GM12873 (cell line): Measurements from ENCODE around the gene RAB42.

Experiments used
- TF ChIP-seq, protein P1 (sequence below): IDR thresholded peaks from 2 replicates; pipeline ENCODE4 v1.5.1; 2012; ENCODE audit warnings: low read depth, mild to moderate bottlenecking, moderate library complexity, low read length, control low read depth; ENCODE audit not compliant: insufficient read depth; ENCODE audit errors: missing control alignments

The RAB42 gene

DNA sequence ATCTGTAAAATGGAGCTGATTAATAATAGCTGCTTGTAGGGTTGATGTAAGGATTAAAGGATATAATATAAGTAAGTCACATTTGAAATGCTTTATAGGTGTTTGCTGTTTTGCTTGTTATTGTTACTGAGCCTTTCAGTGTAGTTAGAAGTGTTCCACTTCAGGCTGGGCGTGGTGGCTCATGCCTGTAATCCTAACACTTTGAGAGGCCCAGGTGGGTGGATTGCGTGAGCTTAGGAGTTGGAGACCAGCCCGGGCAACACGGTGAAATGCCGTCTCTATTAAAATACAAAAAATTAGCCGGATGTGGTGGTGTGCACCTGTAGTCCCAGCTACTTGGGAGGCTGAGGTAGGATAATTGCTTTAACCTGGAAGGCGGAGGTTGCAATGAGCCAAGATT lies 27.0 kb upstream of the RAB42 start:
- TF ChIP-seq, protein P1, sequence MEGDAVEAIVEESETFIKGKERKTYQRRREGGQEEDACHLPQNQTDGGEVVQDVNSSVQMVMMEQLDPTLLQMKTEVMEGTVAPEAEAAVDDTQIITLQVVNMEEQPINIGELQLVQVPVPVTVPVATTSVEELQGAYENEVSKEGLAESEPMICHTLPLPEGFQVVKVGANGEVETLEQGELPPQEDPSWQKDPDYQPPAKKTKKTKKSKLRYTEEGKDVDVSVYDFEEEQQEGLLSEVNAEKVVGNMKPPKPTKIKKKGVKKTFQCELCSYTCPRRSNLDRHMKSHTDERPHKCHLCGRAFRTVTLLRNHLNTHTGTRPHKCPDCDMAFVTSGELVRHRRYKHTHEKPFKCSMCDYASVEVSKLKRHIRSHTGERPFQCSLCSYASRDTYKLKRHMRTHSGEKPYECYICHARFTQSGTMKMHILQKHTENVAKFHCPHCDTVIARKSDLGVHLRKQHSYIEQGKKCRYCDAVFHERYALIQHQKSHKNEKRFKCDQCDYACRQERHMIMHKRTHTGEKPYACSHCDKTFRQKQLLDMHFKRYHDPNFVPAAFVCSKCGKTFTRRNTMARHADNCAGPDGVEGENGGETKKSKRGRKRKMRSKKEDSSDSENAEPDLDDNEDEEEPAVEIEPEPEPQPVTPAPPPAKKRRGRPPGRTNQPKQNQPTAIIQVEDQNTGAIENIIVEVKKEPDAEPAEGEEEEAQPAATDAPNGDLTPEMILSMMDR: no peak

DNA sequence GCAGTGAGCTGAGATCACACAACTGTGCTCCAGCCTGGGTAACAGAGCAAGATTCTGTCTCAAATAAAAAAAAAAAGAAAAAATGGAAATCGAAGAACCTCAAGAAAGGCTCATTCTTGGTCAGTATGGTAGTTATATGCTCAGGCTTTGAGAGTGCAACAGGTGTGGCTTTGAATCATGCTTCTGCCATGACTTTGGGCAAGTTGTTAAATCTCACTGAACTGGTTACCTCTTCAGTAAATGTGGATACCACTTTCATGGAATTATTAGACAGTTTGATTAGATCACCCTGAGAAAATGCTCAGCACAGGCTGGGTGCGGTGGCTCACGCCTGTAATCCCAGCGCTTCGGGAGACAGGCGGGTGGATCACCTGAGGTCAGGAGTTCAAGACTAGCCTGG lies 26.3 kb upstream of the RAB42 start:
- TF ChIP-seq, protein P1: no peak

GRCh38 chr1:28566931-28567330 lies 25.1 kb upstream of the RAB42 start:
- TF ChIP-seq, protein P1: no peak

DNA sequence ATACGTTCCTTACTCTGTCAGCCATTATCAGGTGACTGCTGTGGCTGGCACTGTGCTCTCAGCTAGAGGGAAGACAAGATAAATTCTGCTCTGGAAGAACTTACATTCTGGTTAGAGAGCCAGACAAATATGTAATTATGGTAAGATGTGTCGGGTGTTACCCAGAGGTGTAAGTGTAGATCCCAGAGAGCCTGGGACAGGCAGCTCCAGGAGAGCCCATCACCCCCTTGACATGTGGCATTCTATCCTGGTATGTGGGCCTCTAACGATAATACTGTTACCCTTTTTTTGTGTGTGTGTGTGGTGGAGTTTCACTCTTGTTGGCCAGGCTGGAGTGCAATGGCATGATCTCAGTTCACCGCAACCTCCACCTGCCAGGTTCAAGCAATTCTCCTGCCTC lies 20.2 kb upstream of the RAB42 start:
- TF ChIP-seq, protein P1: no peak

GRCh38 chr1:28573564-28573963 lies 18.5 kb upstream of the RAB42 start:
- TF ChIP-seq, protein P1: no peak

- TF ChIP-seq, protein P1: no peak
Measured at GRCh38 chr1:28577052-28577678, 14.9 kb upstream of the RAB42 start.

- TF ChIP-seq, protein P1: no peak
Measured at GRCh38 chr1:28577738-28578536, 14.1 kb upstream of the RAB42 start.
